Esophagus (tissue), 2 donors: ENCODE data around the gene KCTD16. TPM values are rescaled to one million over a fixed set of nuclear protein-coding genes. Genes with fewer than 3 reads are reported as not detected.

Experiments used
- H3K27ac ChIP-seq, 2 donors: one replicate each; pipeline ENCODE4 v1.5.1; 2013; ENCODE audit warnings: low read depth in 2 of 2, mild to moderate bottlenecking in 2 of 2, inconsistent platforms in 1 of 2, low read length in 1 of 2, moderate library complexity in 1 of 2
- H3K27me3 ChIP-seq, 2 donors: one replicate each; pipeline ENCODE4 v1.6.1; 2013; ENCODE audit warnings: low read length in 2 of 2, control low read depth in 1 of 2, mild to moderate bottlenecking in 1 of 2; ENCODE audit not compliant: insufficient read depth in 2 of 2, control insufficient read depth in 1 of 2
- H3K36me3 ChIP-seq, 2 donors: one replicate each; pipeline ENCODE4 v1.6.1; 2013; ENCODE audit warnings: low read length in 1 of 2; ENCODE audit not compliant: control insufficient read depth in 2 of 2, insufficient read depth in 2 of 2
- H3K4me1 ChIP-seq, 2 donors: one replicate each; pipeline ENCODE4 v1.6.1; 2013; ENCODE audit warnings: low read length in 1 of 2; ENCODE audit not compliant: control insufficient read depth in 2 of 2, insufficient read depth in 2 of 2
- H3K4me3 ChIP-seq, 2 donors: one replicate each; pipeline ENCODE4 v1.5.1; 2013; ENCODE audit warnings: low read length in 2 of 2, mild to moderate bottlenecking in 2 of 2, low read depth in 1 of 2, moderate library complexity in 1 of 2
- H3K9me3 ChIP-seq, 2 donors: one replicate each; pipeline ENCODE4 v1.6.1; 2013; ENCODE audit warnings: mild to moderate bottlenecking in 2 of 2, low read depth in 1 of 2, low read length in 1 of 2, moderate library complexity in 1 of 2; ENCODE audit not compliant: control insufficient read depth in 2 of 2, insufficient read depth in 1 of 2
- WGBS, 2 donors: extraction: QIAGEN DNeasy Blood & Tissue Kit; methylation state at CpG; one replicate each; pipeline ENCODE4 v1.1.7; 2013; 5-methylcytosine and 5-hydroxymethylcytosine counted together
- polyA plus RNA-seq, 2 donors: library from polyadenylated mRNA; stranded (reverse); fragments of 200-250 nt; gene quantifications; one replicate each; pipeline ENCODE4 v1.2.3, GENCODE V29; 2013
- donor health status: healthy with polysubstance abuse.
- donor health status: Bipolar disorder and iron deficiency.

The KCTD16 gene
- polyA plus RNA-seq, 2 donors = under 0.01 TPM

DNA sequence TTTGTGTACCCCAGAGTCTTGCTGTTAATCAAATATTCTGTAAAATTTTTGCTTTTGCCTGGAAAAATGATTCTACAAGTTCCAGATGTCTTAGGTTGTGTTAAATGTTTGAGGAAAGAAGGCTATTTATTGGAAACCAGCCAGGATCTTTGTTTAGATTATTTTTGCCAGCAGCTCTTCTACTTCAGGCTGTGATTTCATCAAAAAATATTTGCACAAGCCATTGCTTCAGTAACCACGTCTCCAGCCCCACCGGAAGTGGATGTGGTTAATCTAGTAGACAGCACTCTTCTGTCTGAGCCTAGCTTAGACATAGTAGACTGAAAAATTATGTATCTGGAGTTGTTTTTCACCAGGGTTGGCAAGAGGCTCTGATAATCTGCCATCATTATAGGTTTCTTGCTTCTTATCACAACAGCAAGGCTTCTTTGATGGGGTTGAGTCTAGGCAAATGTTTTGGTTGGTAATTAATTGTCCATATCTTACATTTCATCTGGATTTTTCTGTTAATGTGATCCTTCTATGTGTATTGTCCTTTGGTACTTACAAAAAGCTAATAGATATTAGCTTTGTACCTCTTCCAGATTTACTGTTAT lies 17.1 kb downstream of the KCTD16 start:
- H3K9me3 ChIP-seq = no peaks in the 10 kb centered on the region
- H3K4me3 ChIP-seq = no peak overlapping the region
- no peaks in the 10 kb centered on the region for H3K27me3 ChIP-seq
- H3K36me3 ChIP-seq = no peaks in the 10 kb centered on the region
- no peaks in the 10 kb centered on the region for H3K4me1 ChIP-seq
- no peak overlapping the region for H3K27ac ChIP-seq
- 5 to 6% methylated on average over 2 of the region's 2 CpGs for WGBS, 2 donors

DNA sequence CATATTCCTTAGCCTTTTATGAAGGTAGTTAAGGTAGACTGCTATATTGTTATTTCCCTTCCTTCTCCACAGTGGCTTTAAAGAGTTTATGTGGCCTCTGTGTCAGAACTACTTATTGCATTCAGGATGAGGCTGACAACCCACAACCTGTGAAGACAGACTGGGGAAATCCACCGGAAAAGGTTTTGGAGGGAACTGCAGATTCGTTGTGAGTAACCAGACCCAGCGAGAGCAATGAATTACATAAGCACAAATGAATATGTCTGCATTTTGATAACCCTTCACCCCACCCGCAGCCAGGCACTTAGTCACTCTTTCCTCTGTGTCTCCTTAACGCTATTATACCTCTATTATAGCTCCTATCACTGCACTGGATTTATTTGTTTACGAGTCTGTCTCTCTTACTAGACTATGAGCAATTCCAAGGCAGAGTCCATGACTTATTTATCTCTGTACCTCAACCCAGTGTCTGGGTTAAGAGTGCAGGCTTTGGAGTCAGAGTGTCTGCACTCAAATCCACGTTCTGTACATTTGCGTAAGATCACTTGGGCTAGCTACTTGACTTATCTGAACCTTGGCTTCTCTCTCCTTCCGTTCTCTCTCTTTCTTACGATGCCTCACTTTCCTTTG lies 19.2 kb downstream of the KCTD16 start:
- no peak overlapping the region for H3K4me3 ChIP-seq
- H3K4me1 ChIP-seq = no peaks in the 10 kb centered on the region
- H3K27me3 ChIP-seq = no peaks in the 10 kb centered on the region
- no peak overlapping the region for H3K27ac ChIP-seq
- no peaks in the 10 kb centered on the region for H3K36me3 ChIP-seq
- WGBS, 2 donors = 57 to 63% methylated on average over 10 of the region's 10 CpGs
- no peaks in the 10 kb centered on the region for H3K9me3 ChIP-seq

DNA sequence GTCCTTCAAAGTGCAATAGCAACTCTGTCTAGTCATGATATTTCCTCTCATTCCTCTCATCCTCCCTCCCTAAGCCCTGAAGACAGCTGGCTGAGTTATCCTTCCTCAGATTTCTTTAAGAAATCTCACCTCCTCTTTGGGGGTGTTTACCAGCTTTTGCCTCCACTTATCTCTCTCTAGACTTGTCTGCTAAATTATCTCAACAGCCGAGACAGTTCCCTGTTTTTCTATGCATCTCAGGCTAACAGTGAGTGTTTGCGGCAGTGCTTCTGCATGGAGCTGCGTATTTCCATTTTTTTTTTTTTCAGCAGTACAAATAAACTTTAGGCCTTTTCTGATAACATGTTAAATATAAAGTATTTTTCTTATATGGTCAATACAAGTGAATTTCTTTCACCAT lies 20.9 kb downstream of the KCTD16 start:
- H3K27ac ChIP-seq = no peak overlapping the region
- no peak overlapping the region for H3K4me3 ChIP-seq
- peaks cover 0 to 2% of the 10 kb centered on the region in 2 donors for H3K4me1 ChIP-seq
- H3K27me3 ChIP-seq = no peaks in the 10 kb centered on the region
- H3K36me3 ChIP-seq = no peaks in the 10 kb centered on the region
- WGBS, 2 donors = 96 to 97% methylated on average over 3 of the region's 3 CpGs
- no peaks in the 10 kb centered on the region for H3K9me3 ChIP-seq

DNA sequence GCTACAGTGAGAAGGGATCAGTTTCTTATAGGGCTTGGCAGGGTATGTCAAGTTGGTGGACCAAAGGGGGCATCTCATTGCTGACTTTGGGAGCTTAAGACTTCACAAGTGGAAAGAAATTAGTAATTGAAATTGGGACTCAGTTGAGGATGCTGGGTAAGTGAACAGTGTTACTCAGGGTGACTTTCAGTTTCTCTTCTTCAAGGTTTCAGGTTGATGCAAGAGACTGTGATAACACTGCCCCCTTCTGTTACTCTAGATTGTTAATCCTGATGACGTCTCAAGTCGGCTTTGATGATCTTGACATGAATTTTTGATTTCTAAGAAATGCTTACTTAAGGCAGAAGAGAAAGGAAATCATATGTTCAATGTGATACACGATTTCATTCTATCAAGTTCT lies 21.3 kb downstream of the KCTD16 start:
- Histone ChIP-seq H3K4me3 (no peak overlapping the region), H3K36me3 (no peaks in the 10 kb centered on the region), H3K27me3 (no peaks in the 10 kb centered on the region), H3K4me1 (peaks cover 0 to 2% of the 10 kb centered on the region in 2 donors), H3K9me3 (no peaks in the 10 kb centered on the region), H3K27ac (no peak overlapping the region)
- WGBS, 2 donors = 22 to 23% methylated on average over 3 of the region's 3 CpGs

DNA sequence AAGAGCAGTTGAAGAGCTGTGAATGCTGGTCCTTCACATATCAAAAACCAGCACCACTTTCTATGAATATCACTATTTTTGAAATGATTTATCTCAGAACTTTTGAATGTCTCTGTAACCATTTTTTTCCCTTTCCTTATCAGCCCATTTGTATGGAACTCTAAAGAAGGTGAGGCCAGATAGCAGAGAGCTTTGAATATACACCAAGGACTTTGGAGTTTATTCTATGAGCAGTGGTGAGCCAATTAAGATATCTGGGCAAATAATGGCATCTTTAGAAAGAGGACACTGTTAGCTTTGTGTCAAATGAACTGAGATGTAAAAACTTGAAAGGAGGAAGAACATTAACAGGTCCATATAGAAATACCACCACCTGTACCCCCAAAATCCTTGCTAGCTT lies 22.0 kb downstream of the KCTD16 start:
- H3K27ac ChIP-seq = no peak overlapping the region
- H3K9me3 ChIP-seq = no peaks in the 10 kb centered on the region
- peaks cover 0 to 2% of the 10 kb centered on the region in 2 donors for H3K4me1 ChIP-seq
- H3K4me3 ChIP-seq = no peak overlapping the region
- no peaks in the 10 kb centered on the region for H3K36me3 ChIP-seq
- H3K27me3 ChIP-seq = no peaks in the 10 kb centered on the region

DNA sequence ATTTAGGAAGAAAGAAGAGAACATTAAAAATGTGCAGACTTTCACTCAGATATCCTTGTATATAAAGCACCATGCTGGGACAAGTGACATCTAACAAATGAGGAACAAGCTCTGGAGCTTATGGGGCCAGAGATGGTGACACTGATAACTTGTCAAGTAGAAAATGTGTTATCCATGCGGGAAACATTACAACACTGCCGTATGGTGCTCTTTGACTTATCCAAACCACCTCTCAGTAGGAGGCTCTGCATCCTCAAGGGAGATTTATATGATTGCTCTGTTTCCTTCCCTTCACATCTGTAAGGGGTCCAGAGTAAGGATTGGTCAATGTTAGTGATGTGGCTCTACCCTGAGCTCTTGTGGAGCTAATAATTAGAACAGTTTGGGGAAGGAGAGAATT lies 23.5 kb downstream of the KCTD16 start:
- Histone ChIP-seq H3K27me3 (no peaks in the 10 kb centered on the region), H3K9me3 (no peaks in the 10 kb centered on the region), H3K4me1 (peaks cover 0 to 2% of the 10 kb centered on the region in 2 donors), H3K27ac (no peak overlapping the region), H3K36me3 (no peaks in the 10 kb centered on the region), H3K4me3 (no peak overlapping the region)
- WGBS, 2 donors = 78 to 94% methylated on average over 2 of the region's 2 CpGs

DNA sequence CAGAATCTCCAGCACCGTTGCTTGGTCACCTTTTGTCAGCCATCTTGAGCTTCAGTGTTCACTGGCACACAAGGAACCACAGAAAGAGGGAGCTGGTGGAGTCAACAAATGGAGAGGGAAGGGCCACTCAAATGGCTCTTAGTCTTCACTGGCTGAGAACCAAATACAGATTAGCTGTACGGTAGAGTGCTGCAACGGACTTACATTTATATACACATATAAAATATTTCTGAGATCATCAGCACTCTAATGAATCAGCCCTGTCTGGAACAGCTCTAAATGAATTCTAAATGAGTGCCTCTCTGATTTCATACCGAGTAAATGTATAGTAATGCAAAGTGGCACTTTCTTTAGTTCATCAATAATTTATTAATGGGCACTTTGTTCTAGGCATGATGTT lies 24.8 kb downstream of the KCTD16 start:
- no peaks in the 10 kb centered on the region for H3K9me3 ChIP-seq
- H3K36me3 ChIP-seq = no peaks in the 10 kb centered on the region
- peaks cover 0 to 2% of the 10 kb centered on the region in 2 donors for H3K4me1 ChIP-seq
- WGBS, 2 donors = 57 to 59% methylated on average over 4 of the region's 4 CpGs
- H3K4me3 ChIP-seq = no peak overlapping the region
- no peak overlapping the region for H3K27ac ChIP-seq
- H3K27me3 ChIP-seq = no peaks in the 10 kb centered on the region

DNA sequence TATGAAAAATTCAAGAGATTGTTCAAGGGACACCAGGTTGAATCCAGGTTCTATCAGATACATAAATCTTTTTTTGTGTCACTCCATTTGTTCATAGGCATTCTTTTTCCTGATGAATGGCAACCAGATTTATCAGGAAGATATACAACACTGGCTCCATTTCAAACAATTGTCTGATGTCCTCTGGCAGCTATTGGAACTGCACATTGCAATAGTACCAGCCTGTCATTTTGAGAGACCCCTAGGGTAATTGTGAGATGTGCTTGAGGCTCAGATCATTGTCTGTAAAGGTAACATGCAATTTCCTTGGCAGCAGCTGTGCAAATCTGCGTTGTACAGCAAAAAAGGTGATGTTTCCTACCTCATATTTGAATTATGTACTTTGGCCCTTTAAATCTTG lies 25.9 kb downstream of the KCTD16 start:
- Histone ChIP-seq H3K4me3 (no peak overlapping the region), H3K9me3 (no peaks in the 10 kb centered on the region), H3K36me3 (no peaks in the 10 kb centered on the region), H3K27ac (no peak overlapping the region), H3K4me1 (peaks cover 0 to 2% of the 10 kb centered on the region in 2 donors), H3K27me3 (no peaks in the 10 kb centered on the region)
- WGBS, 2 donors = 61 to 73% methylated on average over 1 of the region's 1 CpG

DNA sequence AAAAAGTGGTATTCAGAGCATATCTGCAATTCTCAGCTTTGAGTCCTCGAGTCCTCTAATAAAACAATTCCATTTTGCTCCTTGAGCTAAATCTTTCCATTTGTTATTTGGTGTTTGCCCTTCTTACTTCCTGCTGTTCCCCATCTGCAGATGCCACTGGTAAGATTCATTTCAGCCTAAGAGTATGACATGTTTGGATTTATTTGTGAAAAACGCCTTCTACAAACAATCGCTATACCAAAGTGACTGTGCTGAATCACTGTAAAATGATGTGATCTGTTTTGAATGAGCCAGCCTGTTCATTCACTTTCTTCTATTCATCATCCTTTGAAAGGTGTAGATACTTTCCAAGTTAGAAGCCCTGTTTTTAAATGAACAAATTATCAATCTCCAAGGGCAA lies 27.7 kb downstream of the KCTD16 start:
- H3K4me1 ChIP-seq = peaks cover 0 to 2% of the 10 kb centered on the region in 2 donors
- 28 to 49% methylated on average over 3 of the region's 3 CpGs for WGBS, 2 donors

DNA sequence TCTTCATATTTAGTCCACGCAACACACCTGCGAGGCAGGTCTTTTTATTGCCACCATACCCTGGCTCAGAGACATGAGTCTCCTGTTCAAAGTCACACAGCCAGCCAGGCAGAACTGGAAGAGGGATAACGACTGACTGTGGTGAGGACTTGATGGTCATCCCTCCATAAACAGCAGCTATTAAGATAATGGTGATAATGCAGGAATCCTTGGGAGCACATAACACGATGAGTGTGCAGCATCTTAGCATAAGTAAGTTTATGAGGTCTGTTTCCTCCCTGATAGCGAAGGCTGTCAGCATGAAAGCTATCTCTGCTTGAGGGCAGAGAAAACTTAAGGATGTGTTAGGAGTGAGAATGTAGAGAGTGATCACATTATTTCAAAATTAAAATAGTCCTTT lies 30.9 kb downstream of the KCTD16 start:
- WGBS, 2 donors = 68 to 75% methylated on average over 5 of the region's 5 CpGs
- Histone ChIP-seq H3K4me3 (no peak overlapping the region), H3K4me1 (no peaks in the 10 kb centered on the region), H3K27me3 (peaks cover 0 to 8% of the 10 kb centered on the region in 2 donors), H3K36me3 (no peaks in the 10 kb centered on the region), H3K9me3 (no peaks in the 10 kb centered on the region), H3K27ac (no peak overlapping the region)

More for the DNA sequence above, 27.7 kb downstream of the KCTD16 start:
- no peaks in the 10 kb centered on the region for H3K9me3 ChIP-seq
- H3K36me3 ChIP-seq = no peaks in the 10 kb centered on the region
- H3K27me3 ChIP-seq = no peaks in the 10 kb centered on the region
- H3K4me3 ChIP-seq = no peak overlapping the region
- no peak overlapping the region for H3K27ac ChIP-seq
